Upper lobe of left lung (tissue), 6 donors: Measurements from ENCODE around the gene DLG2. TPM values are rescaled to one million over a fixed set of nuclear protein-coding genes. Genes with fewer than 3 reads are reported as not detected.
A peak's percentile ranks its signal among the peaks of the same experiment; 100 is the strongest.

Experiments
- ATAC-seq, 2 donors: fragments of 200-7000 bp; cut with Tn5 transposase; one replicate each; pipeline ENCODE4 v1.9.1; 2022; ENCODE audit warnings: mild to moderate bottlenecking in 2 of 2, moderate library complexity in 2 of 2; ENCODE audit not compliant: low FRiP score in 2 of 2
- DNase-seq, 2 donors: peaks; one replicate each; pipeline ENCODE4 v3.0.0-alpha.2; 2019 to 2020
- H3K27ac ChIP-seq, 4 donors: fragments of 200-600 bp; sonication (generic); one replicate each; pipeline ENCODE4 v1.5.1; 2016 to 2019
- H3K27me3 ChIP-seq, 4 donors: fragments of 200-600 bp; sonication (generic); one replicate each; pipeline ENCODE4 v1.5.1; 2017 to 2019
- H3K36me3 ChIP-seq, 4 donors: fragments of 200-600 bp; sonication (generic); one replicate each; pipeline ENCODE4 v1.5.1; 2016 to 2019
- H3K4me1 ChIP-seq, 4 donors: fragments of 200-600 bp; sonication (generic); one replicate each; pipeline ENCODE4 v1.5.1; 2018 to 2019
- H3K4me3 ChIP-seq, 4 donors: fragments of 200-600 bp; sonication (generic); one replicate each; pipeline ENCODE4 v1.5.1; 2017 to 2019; ENCODE audit warnings: mild to moderate bottlenecking in 2 of 4, moderate library complexity in 1 of 4
- H3K9me3 ChIP-seq, 4 donors: fragments of 200-600 bp; sonication (generic); one replicate each; pipeline ENCODE4 v1.5.1; 2018 to 2019
- EP300 ChIP-seq, 4 donors: sonication (generic); formaldehyde crosslinking; IDR thresholded peaks; one replicate each; pipeline ENCODE4 v1.5.1; 2017; ENCODE audit warnings: antibody characterized with exemption in 4 of 4, control low read depth in 2 of 4
- POLR2A ChIP-seq, 4 donors: fragments of 450-650 bp; IDR thresholded peaks; one replicate each; pipeline ENCODE4 v1.5.1; 2016 to 2017; ENCODE audit warnings: antibody characterized with exemption in 4 of 4, mild to moderate bottlenecking in 2 of 4
- POLR2AphosphoS5 ChIP-seq, 2 donors: sonication (generic); formaldehyde crosslinking; IDR thresholded peaks; one replicate each; pipeline ENCODE4 v1.5.1; 2017; ENCODE audit warnings: antibody characterized with exemption in 2 of 2
- WGBS, 2 donors: methylation state at CpG; one replicate each; pipeline ENCODE4 v1.1.5; 2017 to 2018; 5-methylcytosine and 5-hydroxymethylcytosine counted together
- total RNA-seq, 6 donors: library from RNA; depleted of rRNA in 4 of 6; stranded (reverse); fragments of >200 nt in 4 of 6; gene quantifications; one replicate each; pipeline versions ENCODE4 v1.1.0 to v1.2.1, GENCODE V29; 2016 to 2021
- TF ChIP-seq, protein P1 (sequence below), 6 experiments: fragments of 450-650 bp in 4 of 6; fragments of 200-600 bp in 2 of 6; sonication (generic) in 2 of 6; IDR thresholded peaks; one replicate each; pipeline ENCODE4 v1.5.1; 2016 to 2019; ENCODE audit warnings: antibody characterized with exemption in 6 of 6
- donor health status: DM: no; HTN: no; CAD: no; lungs with moderate emphysema.
- donor health status: DM: no; HTN: yes; CAD: no; lungs with severe emphysema.

Gene DLG2
- total RNA-seq, 6 donors from 2014 or later, result 3.4 to 37.7 (median 9.1) TPM

DNA sequence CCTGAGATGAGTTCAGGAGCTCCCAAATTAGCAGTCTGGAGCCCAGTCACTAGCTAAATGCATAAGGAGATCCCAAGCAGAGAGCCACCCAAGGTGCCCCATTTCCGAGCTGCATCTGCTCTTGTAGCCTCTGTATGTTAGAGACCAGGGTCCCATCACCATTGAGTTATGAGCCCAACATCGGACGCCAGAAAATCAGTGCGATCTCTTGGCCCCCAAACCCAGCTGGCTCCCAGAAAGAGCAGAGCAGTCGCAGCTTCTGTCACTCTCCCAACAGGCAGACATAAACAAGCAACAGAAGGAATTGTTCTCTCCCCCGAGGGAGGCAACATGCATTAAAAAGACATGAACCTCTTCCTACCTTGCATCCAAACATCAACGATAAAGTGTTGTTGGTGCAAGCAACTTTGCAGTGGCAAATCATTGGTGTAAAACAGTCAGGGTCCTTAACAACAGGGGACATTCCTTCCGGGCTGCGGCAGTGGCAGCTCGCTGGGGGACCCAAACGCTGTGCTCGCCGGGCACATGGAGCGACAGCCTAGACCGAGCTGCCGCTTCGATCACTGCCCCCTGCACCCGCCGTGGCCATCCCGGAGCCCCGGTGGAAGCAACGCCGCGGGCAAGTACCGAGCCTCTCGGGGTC lies 907.1 kb downstream of the DLG2 start:
- peak in 1 of 2 donors; percentile 46 for ATAC-seq
- Histone ChIP-seq H3K9me3 (no peaks in the 10 kb centered on the region), H3K4me1 (peaks cover 0 to 14% (median 3%) of the 10 kb centered on the region in 4 donors), H3K36me3 (no peaks in the 10 kb centered on the region), H3K4me3 (peak overlapping the region; percentile 37 to 55 (median 48)), H3K27me3 (no peaks in the 10 kb centered on the region), H3K27ac (no peak overlapping the region)
- TF ChIP-seq, protein P1, sequence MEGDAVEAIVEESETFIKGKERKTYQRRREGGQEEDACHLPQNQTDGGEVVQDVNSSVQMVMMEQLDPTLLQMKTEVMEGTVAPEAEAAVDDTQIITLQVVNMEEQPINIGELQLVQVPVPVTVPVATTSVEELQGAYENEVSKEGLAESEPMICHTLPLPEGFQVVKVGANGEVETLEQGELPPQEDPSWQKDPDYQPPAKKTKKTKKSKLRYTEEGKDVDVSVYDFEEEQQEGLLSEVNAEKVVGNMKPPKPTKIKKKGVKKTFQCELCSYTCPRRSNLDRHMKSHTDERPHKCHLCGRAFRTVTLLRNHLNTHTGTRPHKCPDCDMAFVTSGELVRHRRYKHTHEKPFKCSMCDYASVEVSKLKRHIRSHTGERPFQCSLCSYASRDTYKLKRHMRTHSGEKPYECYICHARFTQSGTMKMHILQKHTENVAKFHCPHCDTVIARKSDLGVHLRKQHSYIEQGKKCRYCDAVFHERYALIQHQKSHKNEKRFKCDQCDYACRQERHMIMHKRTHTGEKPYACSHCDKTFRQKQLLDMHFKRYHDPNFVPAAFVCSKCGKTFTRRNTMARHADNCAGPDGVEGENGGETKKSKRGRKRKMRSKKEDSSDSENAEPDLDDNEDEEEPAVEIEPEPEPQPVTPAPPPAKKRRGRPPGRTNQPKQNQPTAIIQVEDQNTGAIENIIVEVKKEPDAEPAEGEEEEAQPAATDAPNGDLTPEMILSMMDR (IDR thresholded peaks at IDR 0.05), result no peak
- no peak for TF ChIP-seq POLR2AphosphoS5 (IDR thresholded peaks at IDR 0.05)
- TF ChIP-seq EP300 (IDR thresholded peaks at IDR 0.05), result no peak
- no peak for TF ChIP-seq POLR2A (IDR thresholded peaks at IDR 0.05)
- DNase-seq, result peak in 1 of 2 donors; percentile 71
- WGBS, 2 donors, result 4 to 7% methylated on average over 16 to 26 of the region's 26 CpGs

DNA sequence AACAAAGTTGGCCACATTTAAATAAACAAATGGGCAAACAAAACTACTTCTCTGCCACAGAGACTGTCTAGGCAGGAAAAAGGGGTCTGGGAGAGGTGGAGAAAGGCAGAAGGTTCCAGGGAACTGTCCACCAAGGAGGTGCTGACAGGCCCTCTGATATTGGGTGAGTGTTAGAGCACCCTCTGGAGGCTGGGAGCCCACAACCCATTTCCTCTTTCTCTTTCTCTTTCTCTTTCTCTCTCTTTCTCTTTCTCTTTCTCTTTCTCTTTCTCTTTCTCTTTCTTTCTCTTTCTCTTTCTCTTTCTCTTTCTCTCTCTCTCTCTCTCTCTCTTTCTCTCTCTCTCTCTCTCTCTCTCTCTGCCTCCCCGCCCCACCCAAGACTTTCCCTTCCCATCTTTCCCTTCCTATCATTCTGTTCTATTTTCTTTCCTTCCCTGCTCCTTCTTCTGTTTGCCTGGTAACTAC lies 912.8 kb downstream of the DLG2 start:
- H3K27ac ChIP-seq, result no peak overlapping the region
- TF ChIP-seq POLR2A (IDR thresholded peaks at IDR 0.05), result no peak
- no peak for TF ChIP-seq POLR2AphosphoS5 (IDR thresholded peaks at IDR 0.05)
- TF ChIP-seq, protein P1 (IDR thresholded peaks at IDR 0.05), result no peak
- TF ChIP-seq EP300 (IDR thresholded peaks at IDR 0.05), result no peak
- H3K9me3 ChIP-seq, result no peaks in the 10 kb centered on the region
- no peak overlapping the region for H3K4me3 ChIP-seq
- 25 to 44% methylated on average over 1 of the region's 1 CpG for WGBS, 2 donors
- H3K4me1 ChIP-seq, result no peaks in the 10 kb centered on the region
- DNase-seq, result peak in 1 of 2 donors; percentile 36
- H3K27me3 ChIP-seq, result no peaks in the 10 kb centered on the region
- no peaks in the 10 kb centered on the region for H3K36me3 ChIP-seq
- ATAC-seq, result peak in 1 of 2 donors; percentile 50

DNA sequence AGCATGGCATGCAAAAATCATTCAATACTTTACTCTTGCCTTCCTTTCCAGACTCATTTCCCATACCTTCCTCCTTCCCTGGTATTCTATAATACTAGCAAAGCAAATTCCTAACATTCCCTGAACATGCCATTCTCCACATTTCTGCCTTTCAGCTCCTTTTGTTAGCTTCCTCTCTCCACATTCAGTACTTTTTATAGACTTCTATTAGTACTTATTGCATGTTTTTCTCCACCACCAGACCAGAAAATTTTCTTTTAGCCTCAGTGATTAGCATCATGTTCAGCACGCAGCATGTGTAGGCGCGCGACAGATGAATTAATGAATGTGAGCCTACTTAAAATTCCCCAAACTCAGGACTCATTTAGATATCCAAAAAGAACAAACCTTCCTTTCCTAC lies 935.3 kb downstream of the DLG2 start:
- TF ChIP-seq, protein P1 (IDR thresholded peaks at IDR 0.05), result no peak
- no peak for TF ChIP-seq POLR2A (IDR thresholded peaks at IDR 0.05)
- DNase-seq (no peak), ATAC-seq (no peak)
- Histone ChIP-seq H3K4me3 (no peak overlapping the region), H3K27me3 (no peaks in the 10 kb centered on the region), H3K4me1 (no peaks in the 10 kb centered on the region), H3K36me3 (no peaks in the 10 kb centered on the region), H3K9me3 (no peaks in the 10 kb centered on the region), H3K27ac (no peak overlapping the region)
- WGBS, 2 donors, result 81 to 87% methylated on average over 4 of the region's 4 CpGs

DNA sequence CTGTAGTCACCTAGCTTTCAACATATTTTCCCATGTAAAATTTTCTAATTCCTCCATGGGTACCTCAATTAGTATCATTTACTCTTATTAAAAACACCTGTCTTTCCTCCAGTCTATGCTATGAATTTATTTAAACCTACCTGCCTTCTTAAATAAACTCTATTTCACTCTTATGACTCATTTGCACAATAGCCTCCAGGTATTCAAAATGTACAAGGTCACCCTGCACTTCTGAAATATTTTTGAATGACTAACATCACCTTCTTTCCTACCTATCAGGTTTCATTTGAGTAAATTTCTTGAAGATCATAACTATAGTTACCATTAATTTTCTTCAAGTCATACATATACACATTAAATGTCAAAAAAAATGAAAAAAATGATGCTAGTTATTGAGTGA lies 939.7 kb downstream of the DLG2 start:
- TF ChIP-seq POLR2A (IDR thresholded peaks at IDR 0.05), result no peak
- no peak overlapping the region for H3K27ac ChIP-seq
- H3K4me1 ChIP-seq, result no peaks in the 10 kb centered on the region
- H3K4me3 ChIP-seq, result no peak overlapping the region
- ATAC-seq (no peak), DNase-seq (no peak)
- no peaks in the 10 kb centered on the region for H3K27me3 ChIP-seq
- no peaks in the 10 kb centered on the region for H3K36me3 ChIP-seq
- no peaks in the 10 kb centered on the region for H3K9me3 ChIP-seq

DNA sequence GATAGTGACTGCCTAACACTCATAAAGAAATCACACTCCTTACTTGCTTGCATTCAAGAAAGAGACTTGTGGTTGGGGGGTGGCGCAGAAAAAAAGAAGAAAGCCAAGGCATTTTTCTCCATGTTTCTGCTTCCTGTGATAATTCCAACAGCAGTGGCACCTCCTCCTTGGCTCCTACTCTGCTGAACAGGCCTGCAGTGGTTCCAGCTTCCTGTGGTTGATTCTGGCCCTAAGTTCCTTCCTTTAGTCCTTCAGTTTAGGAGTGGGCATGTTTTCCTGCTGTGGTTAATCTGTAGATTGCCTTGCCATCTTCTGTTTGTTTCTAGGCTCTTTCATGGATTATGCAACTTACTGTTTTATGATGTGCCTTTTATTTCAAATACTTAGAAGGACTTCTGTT lies 940.4 kb downstream of the DLG2 start:
- H3K27me3 ChIP-seq, result no peaks in the 10 kb centered on the region
- no peaks in the 10 kb centered on the region for H3K9me3 ChIP-seq
- TF ChIP-seq EP300 (IDR thresholded peaks at IDR 0.05) (no peak), POLR2A (IDR thresholded peaks at IDR 0.05) (no peak), POLR2AphosphoS5 (IDR thresholded peaks at IDR 0.05) (no peak)
- TF ChIP-seq, protein P1 (IDR thresholded peaks at IDR 0.05), result no peak
- ATAC-seq, result no peak
- no peak overlapping the region for H3K4me3 ChIP-seq
- 71 to 73% methylated on average over 1 of the region's 1 CpG for WGBS, 2 donors
- no peak overlapping the region for H3K27ac ChIP-seq
- H3K4me1 ChIP-seq, result no peaks in the 10 kb centered on the region
- no peak for DNase-seq
- H3K36me3 ChIP-seq, result no peaks in the 10 kb centered on the region
